ENCODE measurements around the gene SCAF11.

The SCAF11 gene

GRCh38 chr12:45918818-45919217 lies 71.6 kb downstream of the SCAF11 start:
- DNase-seq (ENCODE audit: low read depth) = no peak

- no peak for DNase-seq (ENCODE audit: low read depth)
Measured at GRCh38 chr12:45915405-45915804, 75.0 kb downstream of the SCAF11 start.

- no peak for DNase-seq (ENCODE audit: low read depth)
Measured at GRCh38 chr12:45914090-45914489, 76.3 kb downstream of the SCAF11 start.

- no peak for DNase-seq (ENCODE audit: low read depth)
Measured at GRCh38 chr12:45913631-45914030, 76.7 kb downstream of the SCAF11 start.

GRCh38 chr12:45912774-45913173 lies 77.6 kb downstream of the SCAF11 start:
- DNase-seq (ENCODE audit: low read depth) = no peak

GRCh38 chr12:45909041-45909713 lies 81.2 kb downstream of the SCAF11 start:
- DNase-seq (ENCODE audit: low read depth) = no peak

GRCh38 chr12:45907955-45908354 lies 82.4 kb downstream of the SCAF11 start:
- no peak for DNase-seq (ENCODE audit: low read depth)

GRCh38 chr12:45898094-45898493 lies 92.3 kb downstream of the SCAF11 start:
- no peak for DNase-seq (ENCODE audit: low read depth)

- no peak for DNase-seq (ENCODE audit: low read depth)
Measured at GRCh38 chr12:45895961-45896360, 94.4 kb downstream of the SCAF11 start.

GRCh38 chr12:45893240-45893639 lies 97.1 kb downstream of the SCAF11 start:
- no peak for DNase-seq (ENCODE audit: low read depth)

GRCh38 chr12:45890276-45890675 lies 100.1 kb downstream of the SCAF11 start:
- DNase-seq (ENCODE audit: low read depth) = no peak

- DNase-seq (ENCODE audit: low read depth) = no peak
Measured at GRCh38 chr12:45887544-45887943, 102.8 kb downstream of the SCAF11 start.

GRCh38 chr12:45886685-45887084 lies 103.7 kb downstream of the SCAF11 start:
- DNase-seq (ENCODE audit: low read depth) = no peak

- no peak for DNase-seq (ENCODE audit: low read depth)
Measured at GRCh38 chr12:45883187-45883586, 107.2 kb downstream of the SCAF11 start.

GRCh38 chr12:45880533-45880932 lies 109.8 kb downstream of the SCAF11 start:
- no peak for DNase-seq (ENCODE audit: low read depth)

- DNase-seq (ENCODE audit: low read depth) = no peak
Measured at GRCh38 chr12:45879363-45879895, 110.9 kb downstream of the SCAF11 start.

- DNase-seq (ENCODE audit: low read depth) = peak; percentile 3
Measured at GRCh38 chr12:45878630-45879255, 111.6 kb downstream of the SCAF11 start.

- no peak for DNase-seq (ENCODE audit: low read depth)
Measured at GRCh38 chr12:45877069-45877468, 113.3 kb downstream of the SCAF11 start.

- DNase-seq (ENCODE audit: low read depth) = no peak
Measured at GRCh38 chr12:45872446-45872845, 117.9 kb downstream of the SCAF11 start.

Data from stimulated activated CD8-positive, alpha-beta memory T cell treated with anti-CD3 and anti-CD28 coated beads, Interleukin-4, amount 100 ng/mL, for 24 hours (primary cell).